Measurements from ENCODE around the gene AURKAIP1.

Gene AURKAIP1

DNA sequence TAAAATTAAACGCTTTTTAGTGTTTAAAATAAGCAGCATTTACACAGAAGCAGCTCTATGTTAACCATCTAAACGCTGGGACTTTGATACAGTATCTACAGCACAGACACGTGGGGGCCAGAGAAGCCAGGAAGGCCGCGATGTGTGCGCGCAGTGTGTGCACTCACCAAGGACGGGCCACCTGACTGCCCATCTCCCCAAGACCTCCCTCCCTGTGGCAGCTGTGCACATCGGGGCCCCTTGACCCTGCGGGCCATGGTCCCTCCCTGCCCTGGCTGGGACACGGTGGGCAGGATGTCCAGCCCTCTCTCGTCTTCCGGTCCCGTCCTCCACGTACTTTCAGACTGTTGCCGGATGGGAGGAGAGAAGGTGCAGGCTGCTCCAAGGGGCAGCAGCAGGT, 39.7 kb downstream of the AURKAIP1 start:
- peaks cover 16% of the 10 kb centered on the region for H3K36me3 ChIP-seq (ENCODE audit: insufficient read depth, low read length)
- no peak overlapping the region for H3K4me3 ChIP-seq (ENCODE audit: low read length)
- WGBS = 93% methylated on average over 16 of the region's 16 CpGs
- no peaks in the 10 kb centered on the region for H3K4me1 ChIP-seq (ENCODE audit: insufficient read depth, low read length)
- no peaks in the 10 kb centered on the region for H3K9me3 ChIP-seq (ENCODE audit: insufficient read depth, low read depth, low read length)
- H3K27ac ChIP-seq (ENCODE audit: low read depth, low read length) = no peak overlapping the region
- H3K27me3 ChIP-seq (ENCODE audit: insufficient read depth, low read length) = no peaks in the 10 kb centered on the region
- no peak overlapping the region for H3K9ac ChIP-seq (ENCODE audit: low read depth, low read length)

DNA sequence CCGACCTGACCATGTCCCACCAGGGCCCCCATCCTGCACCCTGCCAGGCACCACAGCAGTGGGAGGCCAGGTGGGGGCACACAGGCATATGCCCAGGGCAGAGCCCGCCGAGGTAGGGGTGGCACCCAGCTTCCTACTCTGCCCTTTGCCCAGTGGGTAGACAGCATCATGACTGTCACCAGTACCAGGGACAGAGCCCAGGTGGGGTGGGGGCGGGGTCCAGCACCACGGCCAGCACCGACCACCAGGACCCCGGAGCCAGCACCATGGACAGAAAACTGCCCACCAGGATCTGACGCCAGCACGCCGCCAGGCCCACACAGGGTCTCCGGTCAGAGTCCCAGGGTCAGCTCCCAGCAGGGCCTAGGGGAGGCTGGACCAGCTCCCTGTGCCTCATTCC, 40.2 kb downstream of the AURKAIP1 start:
- Histone ChIP-seq H3K36me3 (ENCODE audit: insufficient read depth, low read length) (peaks cover 16% of the 10 kb centered on the region), H3K4me3 (ENCODE audit: low read length) (no peak overlapping the region), H3K4me1 (ENCODE audit: insufficient read depth, low read length) (no peaks in the 10 kb centered on the region), H3K27me3 (ENCODE audit: insufficient read depth, low read length) (no peaks in the 10 kb centered on the region), H3K27ac (ENCODE audit: low read depth, low read length) (no peak overlapping the region), H3K9me3 (ENCODE audit: insufficient read depth, low read depth, low read length) (no peaks in the 10 kb centered on the region), H3K9ac (ENCODE audit: low read depth, low read length) (no peak overlapping the region)
- WGBS = 66% methylated on average over 11 of the region's 11 CpGs

DNA sequence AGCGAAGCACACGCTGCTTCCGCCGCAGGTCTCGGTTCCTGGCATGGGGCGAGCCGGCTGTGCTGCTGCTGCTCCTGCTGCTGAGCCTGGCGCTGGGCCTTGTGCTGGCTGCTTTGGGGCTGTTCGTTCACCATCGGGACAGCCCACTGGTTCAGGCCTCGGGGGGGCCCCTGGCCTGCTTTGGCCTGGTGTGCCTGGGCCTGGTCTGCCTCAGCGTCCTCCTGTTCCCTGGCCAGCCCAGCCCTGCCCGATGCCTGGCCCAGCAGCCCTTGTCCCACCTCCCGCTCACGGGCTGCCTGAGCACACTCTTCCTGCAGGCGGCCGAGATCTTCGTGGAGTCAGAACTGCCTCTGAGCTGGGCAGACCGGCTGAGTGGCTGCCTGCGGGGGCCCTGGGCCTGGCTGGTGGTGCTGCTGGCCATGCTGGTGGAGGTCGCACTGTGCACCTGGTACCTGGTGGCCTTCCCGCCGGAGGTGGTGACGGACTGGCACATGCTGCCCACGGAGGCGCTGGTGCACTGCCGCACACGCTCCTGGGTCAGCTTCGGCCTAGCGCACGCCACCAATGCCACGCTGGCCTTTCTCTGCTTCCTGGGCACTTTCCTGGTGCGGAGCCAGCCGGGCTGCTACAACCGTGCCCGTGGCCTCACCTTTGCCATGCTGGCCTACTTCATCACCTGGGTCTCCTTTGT, 41.3 kb downstream of the AURKAIP1 start:
- WGBS = 92% methylated on average over 36 of the region's 36 CpGs
- H3K27ac ChIP-seq (ENCODE audit: low read depth, low read length) = no peak overlapping the region
- no peaks in the 10 kb centered on the region for H3K27me3 ChIP-seq (ENCODE audit: insufficient read depth, low read length)
- H3K9me3 ChIP-seq (ENCODE audit: insufficient read depth, low read depth, low read length) = no peaks in the 10 kb centered on the region
- H3K9ac ChIP-seq (ENCODE audit: low read depth, low read length) = no peak overlapping the region
- H3K36me3 ChIP-seq (ENCODE audit: insufficient read depth, low read length) = peaks cover 9% of the 10 kb centered on the region
- H3K4me1 ChIP-seq (ENCODE audit: insufficient read depth, low read length) = no peaks in the 10 kb centered on the region
- no peak overlapping the region for H3K4me3 ChIP-seq (ENCODE audit: low read length)

DNA sequence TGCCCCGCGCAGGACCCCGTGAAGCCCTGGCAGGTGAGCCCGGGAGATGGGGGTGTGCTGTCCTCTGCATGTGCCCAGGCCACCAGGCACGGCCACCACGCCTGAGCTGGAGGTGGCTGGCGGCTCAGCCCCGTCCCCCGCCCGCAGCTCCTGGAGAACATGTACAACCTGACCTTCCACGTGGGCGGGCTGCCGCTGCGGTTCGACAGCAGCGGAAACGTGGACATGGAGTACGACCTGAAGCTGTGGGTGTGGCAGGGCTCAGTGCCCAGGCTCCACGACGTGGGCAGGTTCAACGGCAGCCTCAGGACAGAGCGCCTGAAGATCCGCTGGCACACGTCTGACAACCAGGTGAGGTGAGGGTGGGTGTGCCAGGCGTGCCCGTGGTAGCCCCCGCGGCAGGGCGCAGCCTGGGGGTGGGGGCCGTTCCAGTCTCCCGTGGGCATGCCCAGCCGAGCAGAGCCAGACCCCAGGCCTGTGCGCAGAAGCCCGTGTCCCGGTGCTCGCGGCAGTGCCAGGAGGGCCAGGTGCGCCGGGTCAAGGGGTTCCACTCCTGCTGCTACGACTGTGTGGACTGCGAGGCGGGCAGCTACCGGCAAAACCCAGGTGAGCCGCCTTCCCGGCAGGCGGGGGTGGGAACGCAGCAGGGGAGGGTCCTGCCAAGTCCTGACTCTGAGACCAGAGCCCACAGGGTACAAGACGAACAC, 42.1 kb downstream of the AURKAIP1 start:
- Histone ChIP-seq H3K9ac (ENCODE audit: low read depth, low read length) (no peak overlapping the region), H3K27me3 (ENCODE audit: insufficient read depth, low read length) (no peaks in the 10 kb centered on the region), H3K36me3 (ENCODE audit: insufficient read depth, low read length) (peaks cover 3% of the 10 kb centered on the region; the same call in 1 of the 2 replicates), H3K9me3 (ENCODE audit: insufficient read depth, low read depth, low read length) (no peaks in the 10 kb centered on the region), H3K4me1 (ENCODE audit: insufficient read depth, low read length) (no peaks in the 10 kb centered on the region), H3K27ac (ENCODE audit: low read depth, low read length) (no peak overlapping the region), H3K4me3 (ENCODE audit: low read length) (no peak overlapping the region)
- WGBS = 92% methylated on average over 48 of the region's 48 CpGs

DNA sequence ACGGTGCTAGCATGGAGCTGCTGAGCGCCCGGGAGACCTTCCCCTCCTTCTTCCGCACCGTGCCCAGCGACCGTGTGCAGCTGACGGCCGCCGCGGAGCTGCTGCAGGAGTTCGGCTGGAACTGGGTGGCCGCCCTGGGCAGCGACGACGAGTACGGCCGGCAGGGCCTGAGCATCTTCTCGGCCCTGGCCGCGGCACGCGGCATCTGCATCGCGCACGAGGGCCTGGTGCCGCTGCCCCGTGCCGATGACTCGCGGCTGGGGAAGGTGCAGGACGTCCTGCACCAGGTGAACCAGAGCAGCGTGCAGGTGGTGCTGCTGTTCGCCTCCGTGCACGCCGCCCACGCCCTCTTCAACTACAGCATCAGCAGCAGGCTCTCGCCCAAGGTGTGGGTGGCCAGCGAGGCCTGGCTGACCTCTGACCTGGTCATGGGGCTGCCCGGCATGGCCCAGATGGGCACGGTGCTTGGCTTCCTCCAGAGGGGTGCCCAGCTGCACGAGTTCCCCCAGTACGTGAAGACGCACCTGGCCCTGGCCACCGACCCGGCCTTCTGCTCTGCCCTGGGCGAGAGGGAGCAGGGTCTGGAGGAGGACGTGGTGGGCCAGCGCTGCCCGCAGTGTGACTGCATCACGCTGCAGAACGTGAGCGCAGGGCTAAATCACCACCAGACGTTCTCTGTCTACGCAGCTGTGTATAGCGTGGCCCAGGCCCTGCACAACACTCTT, 42.8 kb downstream of the AURKAIP1 start:
- Histone ChIP-seq H3K4me1 (ENCODE audit: insufficient read depth, low read length) (no peaks in the 10 kb centered on the region), H3K27ac (ENCODE audit: low read depth, low read length) (no peak overlapping the region), H3K9me3 (ENCODE audit: insufficient read depth, low read depth, low read length) (no peaks in the 10 kb centered on the region), H3K36me3 (ENCODE audit: insufficient read depth, low read length) (no peaks in the 10 kb centered on the region), H3K9ac (ENCODE audit: low read depth, low read length) (no peak overlapping the region), H3K4me3 (ENCODE audit: low read length) (no peak overlapping the region), H3K27me3 (ENCODE audit: insufficient read depth, low read length) (no peaks in the 10 kb centered on the region)
- 89% methylated on average over 57 of the region's 57 CpGs for whole genome bisulfite sequencing

DNA sequence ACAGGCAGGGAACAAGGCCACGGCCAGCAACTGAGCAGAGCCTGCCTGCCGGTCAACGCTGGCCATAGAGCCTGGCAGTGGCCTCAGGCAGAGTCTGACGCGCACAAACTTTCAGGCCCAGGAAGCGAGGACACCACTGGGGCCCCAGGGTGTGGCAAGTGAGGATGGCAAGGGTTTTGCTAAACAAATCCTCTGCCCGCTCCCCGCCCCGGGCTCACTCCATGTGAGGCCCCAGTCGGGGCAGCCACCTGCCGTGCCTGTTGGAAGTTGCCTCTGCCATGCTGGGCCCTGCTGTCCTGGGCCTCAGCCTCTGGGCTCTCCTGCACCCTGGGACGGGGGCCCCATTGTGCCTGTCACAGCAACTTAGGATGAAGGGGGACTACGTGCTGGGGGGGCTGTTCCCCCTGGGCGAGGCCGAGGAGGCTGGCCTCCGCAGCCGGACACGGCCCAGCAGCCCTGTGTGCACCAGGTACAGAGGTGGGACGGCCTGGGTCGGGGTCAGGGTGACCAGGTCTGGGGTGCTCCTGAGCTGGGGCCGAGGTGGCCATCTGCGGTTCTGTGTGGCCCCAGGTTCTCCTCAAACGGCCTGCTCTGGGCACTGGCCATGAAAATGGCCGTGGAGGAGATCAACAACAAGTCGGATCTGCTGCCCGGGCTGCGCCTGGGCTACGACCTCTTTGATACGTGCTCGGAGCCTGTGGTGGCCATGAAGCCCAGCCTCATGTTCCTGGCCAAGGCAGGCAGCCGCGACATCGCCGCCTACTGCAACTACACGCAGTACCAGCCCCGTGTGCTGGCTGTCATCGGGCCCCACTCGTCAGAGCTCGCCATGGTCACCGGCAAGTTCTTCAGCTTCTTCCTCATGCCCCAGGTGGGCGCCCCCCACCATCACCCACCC, 43.7 kb downstream of the AURKAIP1 start, which contains the start of gene TAS1R3:
Gene TAS1R3, plus strand, starts transcription at position 213 of the 898 bp plus-strand sequence. Its CDS starts 66 bp downstream, at position 279.
- H3K4me3 ChIP-seq (ENCODE audit: low read length) = no peak within 1 kb of the TSS
- 85% methylated on average over 41 of the region's 41 CpGs for WGBS
- no peaks in the 10 kb centered on the region for H3K36me3 ChIP-seq (ENCODE audit: insufficient read depth, low read length)
- no peaks in the 10 kb centered on the region for H3K4me1 ChIP-seq (ENCODE audit: insufficient read depth, low read length)
- no peaks in the 10 kb centered on the region for H3K27me3 ChIP-seq (ENCODE audit: insufficient read depth, low read length)
- H3K9me3 ChIP-seq (ENCODE audit: insufficient read depth, low read depth, low read length) = no peaks in the 10 kb centered on the region
- H3K9ac ChIP-seq (ENCODE audit: low read depth, low read length) = no peak within 1 kb of the TSS
- no peak within 1 kb of the TSS for H3K27ac ChIP-seq (ENCODE audit: low read depth, low read length)

DNA sequence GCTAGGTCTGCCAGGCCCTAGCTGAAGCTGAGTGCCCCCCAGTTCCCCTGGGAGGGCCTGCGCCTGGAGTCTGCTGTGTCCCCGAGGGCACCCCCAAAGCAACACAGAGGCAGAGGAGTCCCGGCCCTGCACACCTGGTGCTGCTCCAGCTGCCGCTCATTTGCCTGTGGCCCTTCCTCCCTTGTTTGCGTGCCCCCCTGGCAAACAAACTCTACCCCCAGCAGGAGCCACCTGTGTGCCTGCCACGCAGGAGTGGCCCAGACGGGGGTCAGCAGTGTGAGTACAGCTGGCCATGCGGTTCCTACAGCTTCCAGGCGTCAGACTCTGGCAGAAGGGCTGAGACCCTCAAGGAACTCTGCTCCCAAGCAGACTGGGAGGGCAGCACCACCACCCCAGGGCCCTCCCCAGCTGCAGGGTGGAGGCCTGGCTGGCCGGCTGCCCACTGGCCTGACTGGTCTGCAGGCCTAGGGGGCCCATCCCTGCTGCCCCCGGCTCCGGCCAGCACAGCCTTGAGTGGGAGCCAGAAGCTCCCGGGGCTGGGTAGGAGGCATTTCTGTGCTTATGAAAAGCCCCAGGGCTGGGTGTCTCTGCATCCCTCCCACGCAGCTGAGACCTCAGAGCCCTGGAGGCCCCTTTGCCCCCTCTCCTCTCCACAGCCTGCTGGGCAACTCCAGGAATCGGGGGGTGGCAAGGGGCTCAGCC, 44.5 kb downstream of the AURKAIP1 start:
- no peak overlapping the region for H3K9ac ChIP-seq (ENCODE audit: low read depth, low read length)
- WGBS = 85% methylated on average over 15 of the region's 15 CpGs
- no peaks in the 10 kb centered on the region for H3K36me3 ChIP-seq (ENCODE audit: insufficient read depth, low read length)
- H3K27ac ChIP-seq (ENCODE audit: low read depth, low read length) = no peak overlapping the region
- no peak overlapping the region for H3K4me3 ChIP-seq (ENCODE audit: low read length)
- H3K4me1 ChIP-seq (ENCODE audit: insufficient read depth, low read length) = peaks cover 2% of the 10 kb centered on the region; the same call in 1 of the 2 replicates
- H3K27me3 ChIP-seq (ENCODE audit: insufficient read depth, low read length) = no peaks in the 10 kb centered on the region
- no peaks in the 10 kb centered on the region for H3K9me3 ChIP-seq (ENCODE audit: insufficient read depth, low read depth, low read length)

DNA sequence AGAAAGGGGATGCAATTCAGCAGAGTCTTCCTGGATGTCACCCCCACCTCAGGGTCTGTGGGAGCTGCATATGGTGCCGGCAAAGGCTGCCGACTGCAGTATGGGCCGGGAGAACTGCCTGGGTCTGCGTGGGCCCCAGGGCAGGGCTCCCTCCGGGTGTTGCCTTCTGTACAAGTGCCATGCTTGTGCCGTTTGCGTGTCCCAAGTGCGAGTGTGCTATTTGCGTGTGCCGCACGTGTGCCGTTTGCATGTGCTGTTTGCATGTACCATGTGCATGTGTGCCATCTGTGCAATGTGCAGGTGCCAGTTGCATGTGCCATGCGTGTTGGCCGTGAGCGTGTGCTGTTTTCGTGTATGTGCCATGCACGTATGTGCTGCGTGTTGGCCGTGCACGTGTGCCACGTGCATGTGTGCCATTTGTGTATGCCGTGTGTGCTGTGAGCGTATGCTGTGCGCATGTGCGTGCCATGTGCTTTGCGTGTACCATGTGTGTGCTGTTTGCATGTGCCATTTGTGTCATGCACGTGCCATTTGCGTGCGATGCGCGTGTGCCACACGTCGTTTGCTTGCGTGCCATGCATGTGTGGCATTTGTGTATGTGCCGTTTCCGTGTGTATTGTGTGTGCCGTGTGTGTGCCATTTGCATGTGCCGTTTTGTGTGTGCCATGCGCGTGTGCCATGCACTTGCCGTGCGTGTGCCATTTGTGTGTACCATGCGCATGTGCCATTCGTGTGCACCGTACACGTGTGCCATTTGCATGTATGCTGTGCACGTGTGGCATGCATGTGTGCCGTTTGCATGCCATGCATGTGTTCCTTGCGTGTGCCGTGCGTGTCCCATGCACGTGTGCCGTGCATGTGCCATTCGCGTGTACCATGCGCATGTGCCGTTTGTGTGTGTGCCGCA, 45.5 kb downstream of the AURKAIP1 start:
- 94% methylated on average over 58 of the region's 58 CpGs for WGBS
- no peak overlapping the region for H3K9ac ChIP-seq (ENCODE audit: low read depth, low read length)

DNA sequence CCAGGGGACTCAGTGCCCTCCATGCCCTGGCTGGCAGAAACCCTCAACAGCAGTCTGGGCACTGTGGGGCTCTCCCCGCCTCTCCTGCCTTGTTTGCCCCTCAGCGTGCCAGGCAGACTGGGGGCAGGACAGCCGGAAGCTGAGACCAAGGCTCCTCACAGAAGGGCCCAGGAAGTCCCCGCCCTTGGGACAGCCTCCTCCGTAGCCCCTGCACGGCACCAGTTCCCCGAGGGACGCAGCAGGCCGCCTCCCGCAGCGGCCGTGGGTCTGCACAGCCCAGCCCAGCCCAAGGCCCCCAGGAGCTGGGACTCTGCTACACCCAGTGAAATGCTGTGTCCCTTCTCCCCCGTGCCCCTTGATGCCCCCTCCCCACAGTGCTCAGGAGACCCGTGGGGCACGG, 46.8 kb downstream of the AURKAIP1 start:
- H3K27me3 ChIP-seq (ENCODE audit: insufficient read depth, low read length) = no peaks in the 10 kb centered on the region
- 94% methylated on average over 15 of the region's 15 CpGs for WGBS
- H3K9me3 ChIP-seq (ENCODE audit: insufficient read depth, low read depth, low read length) = no peaks in the 10 kb centered on the region
- H3K4me3 ChIP-seq (ENCODE audit: low read length) = no peak overlapping the region
- H3K27ac ChIP-seq (ENCODE audit: low read depth, low read length) = no peak overlapping the region
- H3K4me1 ChIP-seq (ENCODE audit: insufficient read depth, low read length) = peaks cover 5% of the 10 kb centered on the region; the same call in 1 of the 2 replicates
- H3K9ac ChIP-seq (ENCODE audit: low read depth, low read length) = no peak overlapping the region
- no peaks in the 10 kb centered on the region for H3K36me3 ChIP-seq (ENCODE audit: insufficient read depth, low read length)

More for the DNA sequence above, 45.5 kb downstream of the AURKAIP1 start:
- H3K36me3 ChIP-seq (ENCODE audit: insufficient read depth, low read length) = no peaks in the 10 kb centered on the region
- H3K4me3 ChIP-seq (ENCODE audit: low read length) = no peak overlapping the region
- no peak overlapping the region for H3K27ac ChIP-seq (ENCODE audit: low read depth, low read length)
- H3K9me3 ChIP-seq (ENCODE audit: insufficient read depth, low read depth, low read length) = no peaks in the 10 kb centered on the region
- H3K4me1 ChIP-seq (ENCODE audit: insufficient read depth, low read length) = peaks cover 5% of the 10 kb centered on the region; the same call in 1 of the 2 replicates
- no peaks in the 10 kb centered on the region for H3K27me3 ChIP-seq (ENCODE audit: insufficient read depth, low read length)

Measured in HUES64 (cell line).